Stimulated activated CD4-positive, alpha-beta T cell treated with anti-CD3 and anti-CD28 coated beads, Interleukin-12 subunit alpha, Interleukin-12 subunit beta, amount 100 ng/mL, for 48 hours (primary cell): ENCODE results near the gene DIPK1B.

Source experiments
- DNase-seq, 3 donors: peaks; one replicate each; pipeline ENCODE4 v3.0.0-alpha.2; 2020; ENCODE audit warnings: low read depth in 2 of 3, low spot score in 1 of 3

The DIPK1B gene

DNA sequence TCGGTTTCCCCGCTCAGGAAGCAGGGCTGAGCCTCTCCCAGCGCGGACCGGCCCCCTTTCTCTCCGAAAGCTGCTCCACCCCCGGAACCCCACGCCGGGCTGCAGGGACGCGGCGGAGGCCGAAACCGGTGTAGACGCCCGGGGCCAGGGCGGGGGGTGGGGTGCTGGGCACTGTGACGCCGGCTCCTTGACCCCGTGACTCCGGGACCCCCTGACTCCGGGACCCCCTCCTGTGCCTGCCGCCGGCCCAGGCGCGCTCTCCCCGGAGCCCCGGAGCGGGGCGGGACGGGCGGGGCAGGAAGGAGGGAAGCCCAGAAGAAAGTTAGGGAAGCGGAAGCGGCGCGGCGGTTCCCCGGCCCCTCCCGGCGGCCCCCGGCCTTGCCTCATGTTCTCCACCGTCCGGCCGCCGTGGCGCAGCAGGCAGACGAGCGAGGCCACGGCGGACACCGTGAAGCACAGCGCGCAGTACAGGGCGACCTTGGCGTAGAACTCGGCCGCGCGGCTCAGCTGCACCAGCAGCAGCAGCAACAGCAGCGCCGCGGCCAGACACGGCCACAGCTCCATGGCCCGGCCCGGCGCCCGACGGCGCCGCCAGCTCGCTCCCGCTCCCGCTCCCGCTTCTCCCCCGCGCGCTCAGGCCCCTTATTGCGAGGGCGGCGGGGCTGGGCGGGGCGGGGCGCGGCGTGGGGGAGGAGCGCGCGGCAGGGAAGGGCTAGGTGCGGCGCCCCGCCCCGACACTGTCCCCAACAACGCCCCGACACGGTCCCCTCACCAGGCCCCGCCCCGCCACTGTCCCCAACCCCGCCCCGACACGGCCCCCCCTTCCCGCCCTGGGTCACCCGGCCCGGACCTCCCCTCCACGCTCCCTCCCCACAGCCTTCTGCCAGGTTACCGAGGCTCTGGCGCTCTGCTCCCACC lies 25.3 kb upstream of the DIPK1B start, which contains the start of gene AGPAT2:
AGPAT2 (minus strand) TSS at position 664 of the 918 bp plus-strand sequence; CDS start at position 564, 100 bp downstream.
- DNase-seq, result peak; percentile 25 to 68 (median 63)

DNA sequence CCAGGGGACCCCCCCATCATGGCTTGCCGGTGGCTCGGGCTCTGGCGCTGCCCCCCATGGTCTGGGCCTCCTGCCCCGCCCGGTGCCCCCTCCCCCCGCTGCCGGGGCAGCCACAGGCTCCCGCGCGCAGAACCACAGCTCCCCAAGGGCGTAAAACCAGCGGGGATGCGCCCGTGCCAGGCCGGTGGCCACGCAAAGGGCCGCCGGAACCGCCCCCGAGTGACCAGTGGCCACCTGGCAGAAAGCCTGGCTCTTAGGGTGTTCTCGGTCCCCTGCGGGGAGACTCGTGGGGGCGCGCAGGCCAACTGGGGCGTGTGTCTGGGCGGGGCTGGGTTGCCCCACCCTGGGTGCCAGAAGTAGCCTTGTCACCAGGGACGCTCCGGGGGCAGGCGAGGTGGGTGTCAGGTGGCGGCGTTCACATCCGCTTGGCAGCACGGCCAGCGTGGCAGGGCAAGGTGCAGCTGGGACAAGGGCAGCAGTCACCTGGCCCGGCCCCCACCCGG lies 24.6 kb upstream of the DIPK1B start:
- no peak for DNase-seq

DNA sequence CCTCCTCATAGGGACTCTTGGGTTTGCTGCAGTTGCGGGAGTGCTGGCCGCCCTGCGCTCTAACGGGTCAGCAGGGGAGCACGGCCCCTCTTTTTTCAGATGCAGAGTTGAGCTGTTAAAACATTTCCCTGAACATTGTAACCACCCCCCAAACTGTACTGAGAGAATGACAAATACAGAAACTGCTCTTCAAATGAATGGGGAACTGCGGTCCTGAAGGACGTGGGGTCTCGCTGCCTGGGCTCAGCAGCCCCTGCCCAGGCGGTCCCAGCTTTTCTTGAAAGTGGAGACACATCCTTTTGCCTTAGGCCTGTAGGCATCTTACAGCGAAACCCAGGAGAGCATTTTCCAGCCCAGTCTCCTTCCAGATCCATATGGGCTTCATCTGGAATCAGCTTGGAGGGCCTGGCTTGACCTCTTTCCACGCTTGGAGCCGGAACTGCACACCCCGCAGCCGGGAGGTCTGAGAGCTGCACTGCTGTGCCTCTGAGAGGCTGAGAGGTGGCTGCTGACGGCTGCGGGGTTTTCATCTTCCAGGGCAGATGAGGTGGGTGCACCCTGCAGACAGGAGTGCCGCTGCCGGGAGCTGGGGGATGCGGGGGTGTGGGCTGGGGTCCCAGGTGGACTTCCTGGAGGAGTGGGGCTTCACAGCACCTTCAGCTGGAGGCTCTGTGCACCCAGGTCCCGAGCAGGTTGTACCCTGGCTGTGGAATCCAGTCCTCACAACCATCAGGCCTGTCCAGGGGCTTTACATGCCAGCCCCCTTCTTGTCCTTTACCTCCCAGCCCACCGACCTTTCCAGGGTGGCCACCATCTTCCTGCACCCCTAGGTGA lies 23.9 kb upstream of the DIPK1B start:
- no peak for DNase-seq

DNA sequence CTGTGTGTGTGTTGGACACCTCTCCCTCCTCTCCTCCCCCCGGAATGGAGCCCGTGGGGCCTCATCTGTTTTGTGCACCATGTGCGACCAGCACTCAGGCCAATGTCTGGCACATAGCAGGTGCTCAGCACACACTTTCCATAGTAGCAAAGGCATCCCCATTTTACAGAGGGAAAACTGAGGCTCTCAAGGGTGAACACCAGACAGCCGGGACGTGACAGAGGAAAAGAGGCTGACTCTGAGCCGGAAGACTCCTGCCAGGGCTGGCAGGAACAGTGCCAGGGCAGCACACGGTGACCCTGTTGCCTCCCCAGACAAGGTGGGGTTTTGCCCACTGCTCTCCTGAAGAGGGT lies 23.3 kb upstream of the DIPK1B start:
- no peak for DNase-seq

DNA sequence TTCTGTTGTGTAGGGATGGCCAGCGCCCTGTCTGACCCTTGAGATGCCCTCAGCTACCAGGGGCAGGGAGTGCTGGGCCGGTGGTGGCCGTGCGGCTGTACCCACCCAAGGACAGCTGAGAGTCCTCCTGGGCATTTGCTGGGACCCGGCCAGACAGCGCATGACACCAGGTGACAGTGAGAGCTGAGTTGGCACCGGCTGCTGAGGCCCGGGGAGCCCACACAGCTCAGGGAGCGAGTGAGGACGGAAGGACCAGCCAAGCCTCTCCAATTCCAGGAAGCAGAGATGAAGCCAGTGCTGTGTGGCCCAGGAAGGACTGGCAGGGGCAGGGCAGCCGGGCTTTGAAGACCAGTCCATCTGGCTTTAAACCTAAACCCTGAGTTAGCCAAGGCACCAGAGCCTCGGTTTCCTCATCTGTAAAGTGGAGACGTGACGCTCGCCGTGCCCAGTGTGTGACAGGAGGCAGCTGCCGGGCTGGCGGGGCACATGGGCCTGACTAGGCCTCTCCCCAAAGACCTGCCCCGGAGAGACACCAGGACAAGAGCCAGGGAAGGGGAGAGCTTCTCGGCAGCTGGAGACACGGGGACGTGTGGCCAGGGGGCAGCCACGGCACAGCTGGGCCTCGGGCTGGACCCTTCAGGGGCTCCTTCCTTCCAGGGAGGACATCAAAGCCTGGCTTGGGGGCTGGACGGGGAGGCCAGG lies 22.1 kb upstream of the DIPK1B start:
- no peak for DNase-seq

DNA sequence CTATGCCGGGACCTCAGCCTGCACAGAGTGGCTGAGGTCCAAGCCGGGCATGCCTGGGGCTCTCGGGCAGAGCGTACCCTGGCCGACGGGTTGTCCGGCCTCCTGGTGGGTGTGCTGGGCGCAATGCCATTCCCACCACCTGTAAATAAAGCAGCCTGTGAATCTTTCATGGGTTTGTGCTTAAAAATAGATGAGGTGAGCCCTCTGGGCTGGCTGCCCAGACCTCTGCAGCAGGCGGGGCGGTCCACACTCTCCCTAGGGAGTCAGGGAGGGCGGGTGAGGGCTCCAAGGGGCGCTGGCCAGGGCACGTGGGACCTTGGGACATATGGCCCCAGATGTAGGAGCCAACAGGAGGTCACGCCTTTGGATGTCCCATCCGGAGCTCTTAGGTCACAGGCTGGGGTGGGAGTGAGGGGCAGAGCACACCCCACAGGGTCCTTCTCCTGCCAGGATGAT lies 21.5 kb upstream of the DIPK1B start:
- DNase-seq, result no peak

DNA sequence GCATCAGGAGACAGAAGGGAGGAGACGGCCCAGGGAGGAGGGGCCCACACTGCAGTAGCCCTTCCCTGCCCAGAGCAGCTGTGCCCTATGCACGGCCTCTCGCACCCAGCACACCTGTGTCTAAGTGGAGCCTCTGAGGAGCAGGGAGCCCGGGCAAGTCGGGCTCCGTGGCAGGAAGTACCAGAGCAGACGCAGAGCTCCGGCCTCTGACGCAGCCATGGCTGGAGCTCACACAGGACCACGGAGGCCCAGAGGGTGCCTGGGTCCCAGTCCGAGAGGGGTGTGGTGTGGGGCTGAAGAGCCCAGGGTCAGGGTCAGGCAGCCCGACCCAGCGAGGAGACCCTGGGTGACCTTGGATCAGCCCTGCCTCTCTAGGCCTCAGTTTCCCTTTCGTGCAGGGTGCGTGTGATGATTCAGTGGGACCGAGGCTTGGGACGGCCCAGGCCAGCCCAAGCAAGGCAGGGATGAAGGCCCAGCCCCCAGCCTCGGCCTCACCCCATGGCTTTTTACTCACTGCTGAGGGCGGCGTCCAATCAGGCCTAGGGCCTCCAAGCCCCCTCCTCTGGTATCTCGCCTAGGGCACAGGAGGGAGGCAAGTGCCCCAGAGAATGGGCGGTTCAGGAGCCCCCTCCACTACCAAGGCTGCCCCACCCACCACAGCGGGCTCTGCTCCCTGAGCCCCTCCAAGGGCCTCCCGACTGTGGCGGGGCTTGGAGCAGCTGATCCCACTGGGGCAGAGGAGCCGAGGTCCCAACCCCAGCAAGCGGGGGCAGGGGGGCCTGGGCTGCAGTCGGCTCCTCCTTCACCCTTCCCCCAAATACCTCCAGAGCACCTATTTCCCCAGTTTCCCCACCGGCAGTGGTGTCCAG lies 20.8 kb upstream of the DIPK1B start:
- DNase-seq, result no peak

DNA sequence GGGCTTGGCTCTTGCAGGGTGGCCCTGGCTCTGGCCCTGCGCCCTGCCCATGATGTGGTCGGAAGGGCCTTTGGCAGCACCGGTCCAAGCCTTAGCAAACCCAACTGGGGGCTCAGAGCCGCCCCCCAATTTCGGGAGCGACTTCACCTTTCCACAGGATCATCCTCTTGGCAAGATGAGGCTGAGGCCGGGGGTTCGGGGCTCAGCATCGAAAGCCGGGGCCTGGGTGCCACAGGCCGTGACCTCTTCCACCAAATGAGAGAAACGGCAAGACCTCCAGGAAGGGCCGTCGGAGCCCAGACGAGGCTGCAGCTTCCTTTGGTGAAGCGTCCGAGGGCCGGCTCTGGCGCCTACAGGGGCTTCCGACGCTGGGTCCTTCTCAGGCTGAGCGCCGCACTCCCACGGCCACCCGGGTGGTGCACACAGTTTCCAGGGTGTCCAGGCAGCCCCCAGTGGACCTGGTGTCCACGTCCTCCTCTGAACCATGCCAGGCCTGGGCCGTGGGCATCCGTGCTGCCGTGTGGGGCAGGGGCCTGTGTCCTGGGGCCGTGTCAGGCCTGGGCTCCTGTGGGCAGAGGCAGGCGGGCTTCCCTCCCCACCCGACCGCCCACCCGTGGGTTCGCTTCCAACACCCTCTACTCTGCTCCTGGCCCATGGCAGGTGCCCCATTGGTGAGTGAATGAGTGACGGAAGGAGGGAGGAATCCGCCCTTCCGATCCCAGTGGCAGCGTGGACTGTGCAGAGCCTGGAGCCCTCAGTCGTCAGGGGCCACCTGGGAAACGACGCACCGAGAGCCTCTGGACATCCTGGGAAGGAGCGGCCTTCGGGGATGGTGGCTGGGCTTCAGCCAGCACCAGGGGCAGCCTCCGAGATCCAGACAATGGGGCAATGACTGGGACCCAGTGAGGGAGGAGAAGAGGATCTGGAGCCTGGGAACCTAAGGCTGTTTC lies 19.9 kb upstream of the DIPK1B start:
- DNase-seq, result no peak

DNA sequence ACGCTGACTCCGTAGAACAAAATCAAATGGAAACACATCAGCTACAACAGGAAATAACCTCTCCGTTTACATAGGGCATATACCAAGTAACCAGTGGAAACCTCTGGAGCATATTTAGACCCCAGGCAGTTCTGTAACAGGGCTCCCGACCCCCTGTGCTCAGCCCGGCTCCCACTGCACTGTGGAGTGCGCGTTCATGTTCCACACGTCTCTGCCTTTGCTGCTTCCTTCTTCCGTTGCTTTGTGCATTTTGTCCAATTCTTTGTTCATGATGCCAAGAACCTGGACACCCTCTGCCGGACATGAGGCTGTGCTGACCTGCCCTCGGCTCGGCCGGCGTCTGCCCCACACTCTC lies 19.3 kb upstream of the DIPK1B start:
- DNase-seq, result no peak

DNA sequence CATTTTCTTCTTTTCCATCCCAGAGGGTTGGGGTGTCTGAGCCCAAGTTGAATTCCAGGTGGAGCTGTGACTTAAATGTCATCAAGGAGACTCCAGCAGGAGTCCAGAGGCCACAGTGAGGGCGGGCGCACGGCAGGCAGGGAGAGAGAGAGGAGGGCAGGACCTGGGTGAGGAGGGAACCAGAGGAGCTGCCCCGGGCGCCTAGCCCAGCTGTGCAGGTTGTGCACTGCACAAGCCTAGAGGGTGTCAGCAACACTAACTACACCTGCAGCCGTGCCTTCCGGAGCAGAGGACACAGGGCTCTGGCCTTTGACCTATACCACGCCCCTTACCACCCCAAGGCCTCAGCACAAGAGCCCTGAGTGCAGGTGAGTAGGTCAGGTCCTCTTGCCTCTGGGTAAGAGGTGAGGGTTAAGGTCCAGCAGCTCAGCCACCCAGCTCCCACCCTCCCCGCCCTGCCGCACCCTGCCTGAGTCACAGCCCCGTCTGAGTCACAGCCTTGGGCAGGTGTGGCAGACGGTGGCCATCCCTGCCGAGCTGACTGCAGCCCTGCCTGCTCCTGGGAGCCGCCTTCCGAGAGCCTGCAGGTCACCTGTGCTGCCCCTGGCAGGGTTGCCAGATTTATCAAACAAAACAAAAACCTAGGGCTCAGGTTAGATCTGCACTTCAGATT lies 18.7 kb upstream of the DIPK1B start:
- DNase-seq, result no peak

DNA sequence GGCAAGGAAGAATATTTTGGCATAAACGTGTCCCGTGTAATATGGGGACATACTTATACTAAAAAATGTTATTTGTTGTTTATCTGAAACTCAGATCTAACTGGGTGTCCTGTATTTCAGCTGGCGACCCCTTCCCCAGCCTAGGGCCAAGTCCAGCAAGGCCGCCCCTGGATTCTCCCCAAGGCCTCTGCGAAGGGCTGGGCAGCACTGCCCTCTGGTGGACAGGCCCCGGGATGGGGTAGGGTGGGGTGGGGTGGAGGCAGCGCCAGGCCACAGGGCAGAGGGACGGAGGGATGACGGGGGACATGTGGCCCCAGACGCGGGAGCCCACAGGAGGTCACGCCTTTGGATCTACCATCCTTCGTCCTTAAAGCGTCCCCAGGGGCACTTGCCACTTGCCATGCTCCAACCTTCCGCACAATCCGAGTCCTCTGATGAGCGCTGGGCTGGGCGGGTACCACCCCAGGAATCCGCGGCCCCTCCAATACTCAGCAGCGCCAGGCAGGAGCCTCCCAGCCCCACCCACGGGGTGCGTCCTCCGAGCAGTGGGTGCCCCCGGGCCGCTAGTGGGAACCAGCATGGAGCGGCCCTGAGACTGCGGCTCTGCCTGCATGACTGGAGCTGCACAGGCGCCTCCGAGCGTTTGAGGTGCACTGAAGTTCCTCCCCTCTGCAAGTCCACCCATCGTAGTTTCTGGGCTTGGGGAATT lies 18.1 kb upstream of the DIPK1B start:
- DNase-seq, result peak; percentile 26 to 37 (median 29)

DNA sequence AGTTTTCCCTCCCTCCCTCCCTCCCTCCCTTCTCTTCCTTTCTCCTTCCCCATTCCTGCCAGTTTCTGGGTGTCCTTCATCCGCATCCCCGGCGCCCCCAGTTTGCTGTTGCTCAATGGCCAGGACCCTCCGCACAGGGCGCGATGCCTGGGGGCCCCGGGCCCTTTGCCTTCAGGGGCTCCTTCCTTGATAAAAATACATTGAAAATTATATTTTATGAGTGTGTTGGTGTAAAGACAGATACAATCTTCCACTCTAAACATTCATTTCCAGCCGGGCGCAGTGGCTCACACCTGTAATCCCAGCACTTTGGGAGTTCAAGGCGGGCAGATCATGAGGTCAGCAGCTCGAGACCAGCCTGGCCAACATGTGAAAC lies 17.5 kb upstream of the DIPK1B start:
- no peak for DNase-seq

DNA sequence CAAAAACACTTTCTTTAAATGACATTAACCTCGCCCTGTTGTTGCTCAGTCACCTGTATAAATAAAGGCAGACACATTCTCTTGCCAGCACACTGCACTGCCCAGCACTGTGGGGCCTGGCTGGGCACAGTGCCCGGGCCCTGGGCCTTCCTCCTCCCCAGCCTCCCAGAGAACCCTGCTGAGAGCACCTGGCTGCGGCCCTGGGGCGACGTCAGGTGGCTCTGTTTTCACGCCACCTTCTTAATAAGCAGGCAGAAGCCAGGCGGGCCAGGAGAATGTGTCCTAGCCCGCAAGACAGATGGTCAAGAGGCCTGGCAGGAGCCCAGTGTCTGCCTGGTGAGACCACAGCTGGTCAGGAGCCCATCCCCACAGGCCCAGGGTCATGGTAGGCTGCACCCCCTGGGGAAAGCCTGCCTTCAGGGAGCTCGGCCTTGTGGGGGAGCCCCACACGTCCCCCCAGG lies 16.9 kb upstream of the DIPK1B start:
- no peak for DNase-seq

DNA sequence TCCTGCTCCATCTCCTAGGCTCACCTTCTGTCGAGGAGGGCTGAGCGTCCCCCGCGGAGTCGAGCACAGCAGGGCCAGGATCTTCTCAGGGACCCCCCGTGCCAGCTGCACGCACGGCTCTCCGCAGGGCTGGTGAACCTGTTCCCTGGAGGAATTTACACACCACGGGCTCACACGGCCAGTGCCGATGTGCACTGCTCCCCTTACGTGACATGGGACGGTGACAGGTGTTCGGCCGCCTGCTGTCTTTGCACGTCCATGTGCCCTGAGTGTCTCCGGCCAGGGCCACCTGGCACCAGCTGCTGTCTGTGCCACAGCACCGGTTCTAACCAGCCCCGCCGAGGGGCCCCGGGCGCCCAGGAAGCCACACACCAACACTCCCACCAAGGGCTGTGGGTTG lies 16.4 kb upstream of the DIPK1B start:
- no peak for DNase-seq

DNA sequence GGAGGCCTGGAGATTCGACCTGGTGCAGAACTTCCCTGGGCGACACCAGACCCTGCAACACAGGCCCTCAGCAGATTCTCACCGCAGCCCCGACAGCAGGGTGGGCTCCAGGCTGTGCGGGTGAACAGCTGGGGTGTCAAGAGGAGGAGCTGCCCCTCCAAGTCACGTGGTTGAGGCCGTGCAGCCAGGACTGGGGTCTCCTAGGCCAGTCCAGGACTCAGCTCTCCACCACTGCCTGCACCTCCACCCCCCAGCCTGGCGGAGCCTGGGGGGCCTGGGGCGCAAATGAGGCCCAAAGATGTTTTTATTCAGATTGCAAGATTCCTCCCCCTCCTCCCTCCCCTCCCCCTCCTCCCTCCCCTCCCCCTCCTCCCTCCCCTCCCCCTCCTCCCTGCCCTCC lies 15.9 kb upstream of the DIPK1B start:
- no peak for DNase-seq

DNA sequence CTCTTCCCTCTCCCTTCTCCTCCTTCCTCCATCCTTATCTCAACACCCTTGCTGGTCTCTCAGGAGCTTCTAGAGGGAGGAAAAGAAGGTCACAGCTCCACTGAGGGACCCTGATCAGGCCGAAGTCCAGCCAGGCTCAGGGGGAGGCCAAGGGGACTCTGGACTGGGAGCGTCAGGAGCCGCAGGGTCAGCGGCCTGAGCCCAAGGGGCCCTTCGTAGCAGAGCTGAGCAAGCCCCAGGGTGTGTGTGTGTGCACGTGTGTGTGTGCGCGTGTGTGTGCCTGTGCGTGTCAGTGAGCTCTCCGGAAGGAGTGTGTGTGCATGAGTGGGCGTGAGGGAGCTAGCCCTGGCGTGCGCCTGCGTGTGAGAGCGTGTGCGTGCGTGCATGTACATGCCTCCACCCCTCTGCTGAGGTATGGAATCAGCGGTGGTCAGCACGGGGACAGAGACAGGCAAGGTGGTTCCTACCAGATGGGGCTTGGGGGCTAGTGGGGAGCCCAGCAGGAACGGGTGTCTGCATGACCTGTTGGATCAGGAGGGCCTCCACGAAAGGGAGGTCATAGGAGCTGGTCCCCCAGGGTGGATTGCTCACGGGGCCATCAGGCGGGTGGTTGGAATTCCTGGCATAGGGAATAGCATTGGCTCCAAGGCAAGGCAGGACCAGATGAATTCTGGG lies 15.1 kb upstream of the DIPK1B start:
- DNase-seq, result no peak

DNA sequence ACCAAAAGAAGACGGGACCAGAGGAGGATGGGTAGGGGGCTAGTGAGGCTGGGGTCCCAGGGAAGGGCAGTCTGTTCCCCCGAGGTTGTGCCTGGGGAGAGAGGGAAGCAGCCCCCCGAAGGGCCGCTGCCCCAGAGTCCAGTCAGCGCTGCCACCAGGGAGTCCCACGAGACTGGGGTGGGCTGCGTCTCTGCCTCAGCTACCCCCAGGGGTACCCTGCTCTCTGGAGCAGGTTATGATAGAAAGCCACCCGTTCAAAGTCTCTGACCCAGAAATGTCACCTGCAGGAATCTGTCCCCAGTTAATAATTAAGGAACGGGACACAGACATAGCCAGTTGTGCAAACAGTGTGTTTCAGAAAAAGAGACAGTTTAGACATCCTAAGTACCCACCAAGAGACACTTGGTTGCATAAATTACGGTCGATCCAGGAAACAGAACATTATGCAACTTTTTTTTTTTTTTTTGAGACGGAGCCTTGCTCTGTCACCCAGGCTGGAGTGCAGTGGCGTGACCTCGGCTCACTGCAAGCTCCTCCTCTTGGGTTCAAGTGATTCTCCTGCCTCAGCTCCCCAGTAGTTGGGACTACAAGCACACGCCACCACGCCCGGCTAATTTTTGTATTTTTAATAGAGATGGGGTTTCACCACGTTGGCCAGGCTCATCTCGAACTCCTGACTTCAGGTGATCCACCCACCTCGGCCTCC lies 14.4 kb upstream of the DIPK1B start:
- no peak for DNase-seq
